Left lung (tissue), 14 donors: ENCODE results near the gene KLHL9. TPM values are rescaled to one million over a fixed set of nuclear protein-coding genes. Genes with fewer than 3 reads are reported as not detected.
"Not testable (repeated sequence)": the region's sequence is repeated elsewhere in the genome, so short reads cannot be mapped to it uniquely, and the experiment has no call there.

Experiments
- ATAC-seq: fragments of 200-7000 bp; cut with Tn5 transposase; one replicate; pipeline ENCODE4 v1.9.1; 2020; ENCODE audit warnings: moderate library complexity
- DNase-seq, 4 donors: peaks; one replicate each; pipeline ENCODE4 v3.0.0-alpha.2; 2013 to 2020
- H3K27ac ChIP-seq, 2 donors: fragments of 200-600 bp; sonication (generic) in 1 of 2; one replicate each; pipeline versions ENCODE4 v1.5.0 to v1.8.0; 2020 to 2021
- H3K27me3 ChIP-seq, 2 donors: fragments of 200-600 bp; sonication (generic) in 1 of 2; one replicate each; pipeline versions ENCODE4 v1.5.0 to v1.8.0; 2020 to 2021
- H3K36me3 ChIP-seq, 2 donors: fragments of 200-600 bp; sonication (generic) in 1 of 2; one replicate each; pipeline versions ENCODE4 v1.5.0 to v1.8.0; 2020 to 2021
- H3K4me1 ChIP-seq, 2 donors: fragments of 200-600 bp; one replicate each; pipeline ENCODE4 v1.8.0; 2021
- H3K4me3 ChIP-seq, 2 donors: fragments of 200-600 bp; sonication (generic) in 1 of 2; one replicate each; pipeline versions ENCODE4 v1.5.0 to v1.8.0; 2020 to 2021; ENCODE audit warnings: mild to moderate bottlenecking in 1 of 2
- H3K9me3 ChIP-seq, 2 donors: fragments of 200-600 bp; sonication (generic) in 1 of 2; one replicate each; pipeline versions ENCODE4 v1.5.0 to v1.8.0; 2020 to 2021
- CTCF ChIP-seq, 2 donors: fragments of 200-600 bp; sonication (generic) in 1 of 2; IDR thresholded peaks; one replicate each; pipeline versions ENCODE4 v1.5.0 to v1.8.0; 2021; ENCODE audit warnings: antibody characterized with exemption in 2 of 2
- intact Hi-C, 2 donors: fragments of 100-400 bp; cut with DNase I; formaldehyde crosslinking; loops; one replicate each; pipeline versions ENCODE4 v1.11.2 to v1.14.2; 2022
- long read RNA-seq, 12 donors: library from polyadenylated mRNA in 2 of 12; unstranded in 2 of 12; transcript quantifications; one replicate each; pipeline ENCODE4 v2.0.0 and lab custom pipeline, GENCODE V29; 2019 to 2026
- polyA plus RNA-seq, 6 donors: library from polyadenylated mRNA; unstranded; fragments of 120-200 nt; gene quantifications; one replicate each; pipeline ENCODE4 v1.2.1, GENCODE V29; 2013; ENCODE audit not compliant: insufficient read length in 6 of 6
- total RNA-seq, 2 donors: library from RNA; stranded (reverse); fragmentation: NEBNext Ultra II Directional; extraction: Animal tissue kit (Norgen Biotek cat#: 25700); gene quantifications; one replicate each; pipeline ENCODE4 v1.2.1, GENCODE V29; 2021
- donor health status: DM: no; HTN: yes; CAD: no.
- donor health status: DM: no; HTN: no; CAD: no.

The KLHL9 gene, protein sequence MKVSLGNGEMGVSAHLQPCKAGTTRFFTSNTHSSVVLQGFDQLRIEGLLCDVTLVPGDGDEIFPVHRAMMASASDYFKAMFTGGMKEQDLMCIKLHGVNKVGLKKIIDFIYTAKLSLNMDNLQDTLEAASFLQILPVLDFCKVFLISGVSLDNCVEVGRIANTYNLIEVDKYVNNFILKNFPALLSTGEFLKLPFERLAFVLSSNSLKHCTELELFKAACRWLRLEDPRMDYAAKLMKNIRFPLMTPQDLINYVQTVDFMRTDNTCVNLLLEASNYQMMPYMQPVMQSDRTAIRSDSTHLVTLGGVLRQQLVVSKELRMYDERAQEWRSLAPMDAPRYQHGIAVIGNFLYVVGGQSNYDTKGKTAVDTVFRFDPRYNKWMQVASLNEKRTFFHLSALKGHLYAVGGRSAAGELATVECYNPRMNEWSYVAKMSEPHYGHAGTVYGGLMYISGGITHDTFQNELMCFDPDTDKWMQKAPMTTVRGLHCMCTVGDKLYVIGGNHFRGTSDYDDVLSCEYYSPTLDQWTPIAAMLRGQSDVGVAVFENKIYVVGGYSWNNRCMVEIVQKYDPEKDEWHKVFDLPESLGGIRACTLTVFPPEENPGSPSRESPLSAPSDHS
- total RNA-seq (10 to 100 TPM; 21.6 to 23.4 TPM), polyA plus RNA-seq (10 to 100 TPM; 39.1 to 45.5 (median 42.0) TPM)
- long read RNA-seq, donor 1, full-length matches to known transcripts, result 57 of 57 reads
- long read RNA-seq, donor 1, partial matches to known transcripts, result 0 of 57 reads
- long read RNA-seq, donor 1, other reads (novel, unspliced or antisense), result 0 of 57 reads
- long read RNA-seq, donor 2, full-length matches to known transcripts, result 67 of 67 reads
- long read RNA-seq, donor 2, partial matches to known transcripts, result 0 of 67 reads
- long read RNA-seq, donor 2, other reads (novel, unspliced or antisense), result 0 of 67 reads
- long read RNA-seq, donor 3, full-length matches to known transcripts, result 33 of 33 reads
- long read RNA-seq, donor 3, partial matches to known transcripts, result 0 of 33 reads
- long read RNA-seq, donor 3, other reads (novel, unspliced or antisense), result 0 of 33 reads
- long read RNA-seq, donor 4, full-length matches to known transcripts, result 2 of 2 reads
- long read RNA-seq, donor 4, partial matches to known transcripts, result 0 of 2 reads
- long read RNA-seq, donor 4, other reads (novel, unspliced or antisense), result 0 of 2 reads
- long read RNA-seq, donor 5, full-length matches to known transcripts, result 40 of 40 reads
- long read RNA-seq, donor 5, partial matches to known transcripts, result 0 of 40 reads
- long read RNA-seq, donor 5, other reads (novel, unspliced or antisense), result 0 of 40 reads
- long read RNA-seq, donor 6, full-length matches to known transcripts, result 34 of 34 reads
- long read RNA-seq, donor 6, partial matches to known transcripts, result 0 of 34 reads
- long read RNA-seq, donor 6, other reads (novel, unspliced or antisense), result 0 of 34 reads
- long read RNA-seq, donor 7, full-length matches to known transcripts, result 29 of 29 reads
- long read RNA-seq, donor 7, partial matches to known transcripts, result 0 of 29 reads
- long read RNA-seq, donor 7, other reads (novel, unspliced or antisense), result 0 of 29 reads
- long read RNA-seq, donor 8, full-length matches to known transcripts, result 40 of 40 reads
- long read RNA-seq, donor 8, partial matches to known transcripts, result 0 of 40 reads
- long read RNA-seq, donor 8, other reads (novel, unspliced or antisense), result 0 of 40 reads
- long read RNA-seq, donor 9, full-length matches to known transcripts, result 2 of 2 reads
- long read RNA-seq, donor 9, partial matches to known transcripts, result 0 of 2 reads
- long read RNA-seq, donor 9, other reads (novel, unspliced or antisense), result 0 of 2 reads
- long read RNA-seq, donor 10, full-length matches to known transcripts, result 1 of 3 reads
- long read RNA-seq, donor 10, partial matches to known transcripts, result 0 of 3 reads
- long read RNA-seq, donor 10, other reads (novel, unspliced or antisense), result 2 of 3 reads
- long read RNA-seq, donor 11, full-length matches to known transcripts, result 60 of 60 reads
- long read RNA-seq, donor 11, partial matches to known transcripts, result 0 of 60 reads
- long read RNA-seq, donor 11, other reads (novel, unspliced or antisense), result 0 of 60 reads
- long read RNA-seq, donor 12, full-length matches to known transcripts, result 33 of 33 reads
- long read RNA-seq, donor 12, partial matches to known transcripts, result 0 of 33 reads
- long read RNA-seq, donor 12, other reads (novel, unspliced or antisense), result 0 of 33 reads

- TF ChIP-seq CTCF (IDR thresholded peaks at IDR 0.05), result no peak
- DNase-seq (peak; percentile 87 to 96 (median 95)), ATAC-seq (peak; percentile 100)
- intact Hi-C loops, result no loop called here
- Histone ChIP-seq H3K27me3 (no peaks in the 10 kb centered on the region), H3K27ac (peak within 1 kb of the TSS; percentile 96 to 97), H3K36me3 (peaks cover 0 to 5% of the 10 kb centered on the region in 2 donors), H3K9me3 (no peaks in the 10 kb centered on the region), H3K4me1 (peaks cover 27 to 45% of the 10 kb centered on the region in 2 donors), H3K4me3 (peak within 1 kb of the TSS; percentile 85 to 87)
Observed at GRCh38 chr9:21334701-21335632, at the start of gene KLHL9. KLHL9 (minus strand) TSS chr9:21335404; CDS start chr9:21334859, 545 bp downstream.

GRCh38 chr9:21383627-21384026, 48.4 kb upstream of the KLHL9 start:
- Histone ChIP-seq H3K4me3 (no peak overlapping the region), H3K36me3 (no peaks in the 10 kb centered on the region), H3K27me3 (peaks cover 12 to 66% of the 10 kb centered on the region in 2 donors), H3K27ac (no peak overlapping the region), H3K4me1 (peaks cover 0 to 6% of the 10 kb centered on the region in 2 donors), H3K9me3 (no peaks in the 10 kb centered on the region)
- no peak for ATAC-seq
- TF ChIP-seq CTCF (IDR thresholded peaks at IDR 0.05), result no peak
- DNase-seq, result no peak
- intact Hi-C loops, result no loop called here

GRCh38 chr9:21381448-21382339, 46.5 kb upstream of the KLHL9 start:
- no peak overlapping the region for H3K4me3 ChIP-seq
- no peak for TF ChIP-seq CTCF (IDR thresholded peaks at IDR 0.05)
- peaks cover 3 to 56% of the 10 kb centered on the region in 2 donors for H3K27me3 ChIP-seq
- ATAC-seq (peak; percentile 50), DNase-seq (no peak)
- H3K36me3 ChIP-seq, result no peaks in the 10 kb centered on the region
- H3K27ac ChIP-seq, result no peak overlapping the region
- no peaks in the 10 kb centered on the region for H3K9me3 ChIP-seq
- peaks cover 0 to 6% of the 10 kb centered on the region in 2 donors for H3K4me1 ChIP-seq
- intact Hi-C loops, result no loop called here

- H3K27me3 ChIP-seq, H3K4me1 ChIP-seq, ATAC-seq, H3K27ac ChIP-seq, H3K4me3 ChIP-seq, H3K9me3 ChIP-seq, DNase-seq, intact Hi-C loops, H3K36me3 ChIP-seq: not testable (repeated sequence)
Observed at GRCh38 chr9:21371467-21371866, 36.3 kb upstream of the KLHL9 start.
